B cell (primary cell): Measurements from ENCODE around the gene SAFB. TPM values are rescaled to one million over a fixed set of nuclear protein-coding genes. Genes with fewer than 3 reads are reported as not detected.

Experiments used
- ATAC-seq: fragments of 200-7000 bp; cut with Tn5 transposase; one replicate; pipeline ENCODE4 v1.10.0; 2021; ENCODE audit warnings: low read depth, mild to moderate bottlenecking, moderate number of reproducible peaks, moderate library complexity
- CTCF ChIA-PET: fragments of 350-600 bp; sonication (Branson Sonifier 250); formaldehyde crosslinking; loops from one replicate; lab custom pipeline; 2021; ENCODE audit warnings: antibody characterized with exemption, inconsistent platforms; lab: Charles Lee
- POLR2A ChIA-PET: fragments of 350-600 bp; sonication (Branson Sonifier 250); formaldehyde crosslinking; loops from one replicate; lab custom pipeline; 2021; ENCODE audit warnings: antibody characterized with exemption; lab: Charles Lee
- DNase-seq: peaks from one replicate; pipeline ENCODE4 v3.0.0; 2013
- H2AFZ ChIP-seq: 2 replicates; pipeline ENCODE4 v1.6.1; 2012; ENCODE audit warnings: mild to moderate bottlenecking, low read depth, low read length; ENCODE audit not compliant: insufficient read depth, poor library complexity, severe bottlenecking
- H3K27ac ChIP-seq, 2 donors: 1 replicate in 1 of 2; 2 replicates in 1 of 2; pipeline ENCODE4 v1.5.1; 2012 to 2013; ENCODE audit warnings: low read length in 2 of 2, mild to moderate bottlenecking in 2 of 2, moderate library complexity in 1 of 2
- H3K27me3 ChIP-seq, 4 experiments: fragments of 200-600 bp in 1 of 4; sonication (generic) in 1 of 4; replicated peaks in 1 of 4; 1 replicate in 2 of 4; 2 replicates in 2 of 4; pipeline versions ENCODE4 v1.6.1 to v1.7.0; 2013 to 2016; ENCODE audit warnings: low read length in 3 of 4, mild to moderate bottlenecking in 2 of 4, mixed read lengths in 1 of 4, moderate library complexity in 1 of 4; ENCODE audit not compliant: insufficient read depth in 4 of 4, control insufficient read depth in 3 of 4; ENCODE audit errors: control extremely low read depth in 1 of 4
- H3K36me3 ChIP-seq, 2 experiments: replicated peaks in 1 of 2; 1 replicate in 1 of 2; 2 replicates in 1 of 2; pipeline versions ENCODE4 v1.6.1 to v1.7.1; 2013; ENCODE audit warnings: low read length in 1 of 2; ENCODE audit not compliant: insufficient read depth in 2 of 2, control insufficient read depth in 1 of 2; ENCODE audit errors: control extremely low read depth in 1 of 2, extremely low read depth in 1 of 2
- H3K4me1 ChIP-seq, 2 donors: fragments of 200-600 bp in 1 of 2; sonication (generic) in 1 of 2; 1 replicate in 1 of 2; 2 replicates in 1 of 2; pipeline versions ENCODE4 v1.5.1 to v1.6.1; 2013 to 2017; ENCODE audit warnings: low read length in 2 of 2; ENCODE audit not compliant: control insufficient read depth in 2 of 2, insufficient read depth in 2 of 2
- H3K4me2 ChIP-seq: replicated peaks from 2 replicates; pipeline ENCODE3; 2012; ENCODE audit warnings: mild to moderate bottlenecking, low read depth, low read length; ENCODE audit not compliant: poor library complexity, severe bottlenecking
- H3K4me3 ChIP-seq, 5 experiments: fragments of 200-600 bp in 1 of 5; sonication (generic) in 1 of 5; 1 replicate in 3 of 5; 2 replicates in 2 of 5; pipeline versions ENCODE4 v1.5.1 to v1.7.0; 2011 to 2016; ENCODE audit warnings: low read length in 4 of 5, mild to moderate bottlenecking in 4 of 5, low read depth in 2 of 5, control low read depth in 1 of 5, moderate library complexity in 1 of 5; ENCODE audit not compliant: insufficient read depth in 1 of 5; ENCODE audit errors: control extremely low read depth in 1 of 5, extremely low read depth in 1 of 5
- H3K79me2 ChIP-seq: fragments of 200-600 bp; sonication (generic); one replicate; pipeline ENCODE4 v1.6.0; 2016; ENCODE audit warnings: low read length; ENCODE audit not compliant: control insufficient read depth, insufficient read depth
- H3K9ac ChIP-seq: fragments of 200-600 bp; sonication (generic); 2 replicates; pipeline ENCODE4 v1.6.1; 2017; ENCODE audit warnings: mild to moderate bottlenecking, low read length, moderate library complexity
- H3K9me3 ChIP-seq, 3 donors: one replicate each; pipeline versions ENCODE4 v1.6.1 to v1.7.1; 2013; ENCODE audit warnings: low read length in 2 of 3; ENCODE audit not compliant: control insufficient read depth in 2 of 3, insufficient read depth in 1 of 3; ENCODE audit errors: control extremely low read depth in 1 of 3
- H4K20me1 ChIP-seq: 2 replicates; pipeline ENCODE4 v1.6.0; 2012; ENCODE audit warnings: mild to moderate bottlenecking, low read length; ENCODE audit not compliant: insufficient read depth, control insufficient read depth, poor library complexity, severe bottlenecking
- H3K27ac Mint-ChIP-seq: one replicate; pipeline ENCODE4 v1.8.0; 2021; ENCODE audit warnings: mixed read lengths
- H3K27me3 Mint-ChIP-seq: one replicate; pipeline ENCODE4 v1.8.0; 2021; ENCODE audit warnings: mixed read lengths
- H3K4me1 Mint-ChIP-seq: one replicate; pipeline ENCODE4 v1.8.0; 2021; ENCODE audit warnings: mixed read lengths
- H3K4me3 Mint-ChIP-seq: one replicate; pipeline ENCODE4 v1.8.0; 2021; ENCODE audit warnings: mixed read lengths
- H3K9me3 Mint-ChIP-seq: one replicate; pipeline ENCODE4 v1.8.0; 2022; ENCODE audit warnings: mixed read lengths; ENCODE audit not compliant: insufficient read depth
- EZH2 ChIP-seq: IDR thresholded peaks from 2 replicates; pipeline ENCODE4 v1.6.1; 2012; ENCODE audit warnings: borderline replicate concordance, low read depth, mild to moderate bottlenecking, moderate library complexity, low read length; ENCODE audit not compliant: insufficient read depth, poor library complexity, severe bottlenecking
- WGBS: methylation state at CpG from one replicate; pipeline ENCODE4 v1.1.5; 2013; ENCODE audit warnings: missing lambda C conversion rate; ENCODE audit not compliant: insufficient coverage; 5-methylcytosine and 5-hydroxymethylcytosine counted together
- intact Hi-C: fragments of 100-400 bp; cut with micrococcal nuclease; formaldehyde crosslinking; loops from one replicate; pipeline ENCODE4 v1.10.0; 2022
- polyA plus RNA-seq: library from polyadenylated mRNA; depleted of rRNA; stranded (reverse); fragments of >200 nt; gene quantifications from 2 replicates; pipeline ENCODE4 v1.2.3, GENCODE V29; 2012
- total RNA-seq, 2 donors: library from RNA; stranded (reverse); fragments of 120-200 nt in 1 of 2; gene quantifications; 1 replicate in 1 of 2; 2 replicates in 1 of 2; pipeline versions ENCODE4 v1.2.3 to v1.2.4, GENCODE V29; 2013 to 2022
- TF ChIP-seq, protein P1 (sequence below): fragments of 200-600 bp; IDR thresholded peaks from one replicate; pipeline ENCODE4 v1.8.0; 2022; ENCODE audit warnings: antibody characterized with exemption, mild to moderate bottlenecking

The SAFB gene
- total and polyA plus RNA-seq, 2 donors (not counting 1 experiment from before 2014, with no cell fraction given) = 91.0 to 221 TPM

DNA sequence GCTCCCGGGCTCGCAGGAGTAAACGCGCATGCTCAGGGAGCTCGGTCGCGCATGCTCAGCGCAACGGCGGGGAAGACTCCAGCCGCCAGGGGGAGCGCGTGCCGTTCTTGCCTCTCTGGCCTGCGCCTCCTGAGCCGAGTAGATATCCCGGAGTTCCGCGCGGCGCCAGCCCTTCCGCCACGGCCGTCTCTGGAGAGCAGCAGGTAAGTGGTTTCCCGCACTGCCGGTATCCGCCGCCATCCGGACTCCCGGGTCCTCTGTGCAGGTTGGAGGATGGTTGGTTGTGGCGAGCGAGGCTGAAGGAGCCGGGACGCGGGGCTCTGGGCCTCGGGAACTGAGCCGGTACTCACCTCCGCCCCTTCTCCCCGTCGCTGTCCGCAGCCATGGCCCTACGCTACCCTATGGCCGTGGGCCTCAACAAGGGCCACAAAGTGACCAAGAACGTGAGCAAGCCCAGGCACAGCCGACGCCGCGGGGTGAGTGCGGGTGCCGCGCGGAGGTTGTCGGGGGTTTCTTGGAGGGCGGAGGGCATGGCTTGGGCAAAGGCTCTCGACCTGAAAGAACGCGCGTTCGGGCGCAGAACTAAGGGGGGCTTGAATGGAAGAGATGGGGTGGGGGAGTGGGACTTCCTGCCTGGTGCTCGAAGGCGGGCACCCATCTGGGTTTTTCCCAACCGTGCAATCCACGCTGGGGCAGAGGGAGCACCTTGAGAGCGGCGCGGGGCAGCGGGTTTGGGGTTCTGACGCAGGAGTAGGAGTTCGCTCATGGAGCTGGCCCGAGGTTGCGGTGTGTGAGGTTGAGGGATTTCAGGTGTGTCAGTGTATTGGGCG is 67.5 kb downstream of the SAFB start, which contains the start of gene RPL36:
TSS of gene RPL36 (plus strand) at position 171 of the 830 bp plus-strand sequence. CDS start at position 384, 213 bp downstream.
- peak; percentile 99 for DNase-seq
- no peaks in the 10 kb centered on the region for H3K9me3 Mint-ChIP-seq
- peak within 1 kb of the TSS; percentile 93 for H3K9ac ChIP-seq
- ChIA-PET POLR2A (interaction anchor here (0.6 to 2.7 kb wide), 5 partner anchors 26 to 721 kb away, joined by 3 to 12 read pairs (median 10); partner anchors contain the start of genes CATSPERD, KDM4B, LONP1 and SAFB), CTCF (interaction anchor here (0.6 to 3.1 kb wide), 11 partner anchors 9 to 1613 kb away, joined by 3 to 31 read pairs (median 3); partner anchors contain the start of genes CATSPERD, LONP1, SAFB and SAFB2)
- peak within 1 kb of the TSS; percentile 86 for H2AFZ ChIP-seq
- H3K36me3 ChIP-seq = peaks cover 0 to 37% of the 10 kb centered on the region in 2 experiments
- peak within 1 kb of the TSS; percentile 88 to 89 for H3K27ac ChIP-seq
- H3K4me3 ChIP-seq = peak within 1 kb of the TSS; percentile 27 to 98 (median 93)
- WGBS = under 1% methylated on average over 70 of the region's 73 CpGs
- H3K27me3 Mint-ChIP-seq = no peaks in the 10 kb centered on the region
- peak within 1 kb of the TSS; percentile 93 for H3K27ac Mint-ChIP-seq
- peaks cover 0 to 12% (median 0%) of the 10 kb centered on the region in 3 donors for H3K9me3 ChIP-seq
- peak within 1 kb of the TSS; percentile 94 for H3K4me3 Mint-ChIP-seq
- H3K4me1 Mint-ChIP-seq = peaks cover 43% of the 10 kb centered on the region
- intact Hi-C loops = loop anchor here (1.0 to 5.0 kb wide), 4 partner anchors 10 to 968 kb away; partner anchors contain the start of genes CATSPERD, DPP9, LONP1 and MICOS13
- TF ChIP-seq, protein P1, sequence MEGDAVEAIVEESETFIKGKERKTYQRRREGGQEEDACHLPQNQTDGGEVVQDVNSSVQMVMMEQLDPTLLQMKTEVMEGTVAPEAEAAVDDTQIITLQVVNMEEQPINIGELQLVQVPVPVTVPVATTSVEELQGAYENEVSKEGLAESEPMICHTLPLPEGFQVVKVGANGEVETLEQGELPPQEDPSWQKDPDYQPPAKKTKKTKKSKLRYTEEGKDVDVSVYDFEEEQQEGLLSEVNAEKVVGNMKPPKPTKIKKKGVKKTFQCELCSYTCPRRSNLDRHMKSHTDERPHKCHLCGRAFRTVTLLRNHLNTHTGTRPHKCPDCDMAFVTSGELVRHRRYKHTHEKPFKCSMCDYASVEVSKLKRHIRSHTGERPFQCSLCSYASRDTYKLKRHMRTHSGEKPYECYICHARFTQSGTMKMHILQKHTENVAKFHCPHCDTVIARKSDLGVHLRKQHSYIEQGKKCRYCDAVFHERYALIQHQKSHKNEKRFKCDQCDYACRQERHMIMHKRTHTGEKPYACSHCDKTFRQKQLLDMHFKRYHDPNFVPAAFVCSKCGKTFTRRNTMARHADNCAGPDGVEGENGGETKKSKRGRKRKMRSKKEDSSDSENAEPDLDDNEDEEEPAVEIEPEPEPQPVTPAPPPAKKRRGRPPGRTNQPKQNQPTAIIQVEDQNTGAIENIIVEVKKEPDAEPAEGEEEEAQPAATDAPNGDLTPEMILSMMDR = peak; percentile 94
- TF ChIP-seq EZH2 = no peak
- peak; percentile 52 for ATAC-seq
- peak within 1 kb of the TSS; percentile 85 for H3K4me2 ChIP-seq
- peaks cover 52% of the 10 kb centered on the region for H4K20me1 ChIP-seq
- no peaks in the 10 kb centered on the region for H3K27me3 ChIP-seq
- peaks cover 41% of the 10 kb centered on the region for H3K79me2 ChIP-seq
- H3K4me1 ChIP-seq = peaks cover 14 to 39% of the 10 kb centered on the region in 2 donors
